Testis (tissue), 2 donors: ENCODE results near the gene CDH4.

Experiments
- POLR2A ChIP-seq: fragments of 450-650 bp; IDR thresholded peaks from one replicate; pipeline ENCODE4 v1.6.1; 2017; ENCODE audit warnings: antibody characterized with exemption, mild to moderate bottlenecking, moderate library complexity
- TF ChIP-seq, protein P1 (sequence below), 3 experiments: fragments of 450-650 bp in 2 of 3; fragments of 200-600 bp in 1 of 3; sonication (generic) in 1 of 3; IDR thresholded peaks; one replicate each; pipeline ENCODE4 v1.5.1; 2016 to 2019; ENCODE audit warnings: antibody characterized with exemption in 3 of 3, mild to moderate bottlenecking in 2 of 3, moderate library complexity in 1 of 3

- TF ChIP-seq, protein P1, sequence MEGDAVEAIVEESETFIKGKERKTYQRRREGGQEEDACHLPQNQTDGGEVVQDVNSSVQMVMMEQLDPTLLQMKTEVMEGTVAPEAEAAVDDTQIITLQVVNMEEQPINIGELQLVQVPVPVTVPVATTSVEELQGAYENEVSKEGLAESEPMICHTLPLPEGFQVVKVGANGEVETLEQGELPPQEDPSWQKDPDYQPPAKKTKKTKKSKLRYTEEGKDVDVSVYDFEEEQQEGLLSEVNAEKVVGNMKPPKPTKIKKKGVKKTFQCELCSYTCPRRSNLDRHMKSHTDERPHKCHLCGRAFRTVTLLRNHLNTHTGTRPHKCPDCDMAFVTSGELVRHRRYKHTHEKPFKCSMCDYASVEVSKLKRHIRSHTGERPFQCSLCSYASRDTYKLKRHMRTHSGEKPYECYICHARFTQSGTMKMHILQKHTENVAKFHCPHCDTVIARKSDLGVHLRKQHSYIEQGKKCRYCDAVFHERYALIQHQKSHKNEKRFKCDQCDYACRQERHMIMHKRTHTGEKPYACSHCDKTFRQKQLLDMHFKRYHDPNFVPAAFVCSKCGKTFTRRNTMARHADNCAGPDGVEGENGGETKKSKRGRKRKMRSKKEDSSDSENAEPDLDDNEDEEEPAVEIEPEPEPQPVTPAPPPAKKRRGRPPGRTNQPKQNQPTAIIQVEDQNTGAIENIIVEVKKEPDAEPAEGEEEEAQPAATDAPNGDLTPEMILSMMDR (IDR thresholded peaks at IDR 0.05) = no peak
- TF ChIP-seq POLR2A = no peak
These were observed 48.6 kb downstream of the CDH4 start for GRCh38 chr20:61300709-61301108.
